ENCODE measurements around the gene C6orf52. TPM values are rescaled to one million over a fixed set of nuclear protein-coding genes. Genes with fewer than 3 reads are reported as not detected.

The C6orf52 gene
- total RNA-seq, 1 donor from 2014 or later: 3.1 TPM

DNA sequence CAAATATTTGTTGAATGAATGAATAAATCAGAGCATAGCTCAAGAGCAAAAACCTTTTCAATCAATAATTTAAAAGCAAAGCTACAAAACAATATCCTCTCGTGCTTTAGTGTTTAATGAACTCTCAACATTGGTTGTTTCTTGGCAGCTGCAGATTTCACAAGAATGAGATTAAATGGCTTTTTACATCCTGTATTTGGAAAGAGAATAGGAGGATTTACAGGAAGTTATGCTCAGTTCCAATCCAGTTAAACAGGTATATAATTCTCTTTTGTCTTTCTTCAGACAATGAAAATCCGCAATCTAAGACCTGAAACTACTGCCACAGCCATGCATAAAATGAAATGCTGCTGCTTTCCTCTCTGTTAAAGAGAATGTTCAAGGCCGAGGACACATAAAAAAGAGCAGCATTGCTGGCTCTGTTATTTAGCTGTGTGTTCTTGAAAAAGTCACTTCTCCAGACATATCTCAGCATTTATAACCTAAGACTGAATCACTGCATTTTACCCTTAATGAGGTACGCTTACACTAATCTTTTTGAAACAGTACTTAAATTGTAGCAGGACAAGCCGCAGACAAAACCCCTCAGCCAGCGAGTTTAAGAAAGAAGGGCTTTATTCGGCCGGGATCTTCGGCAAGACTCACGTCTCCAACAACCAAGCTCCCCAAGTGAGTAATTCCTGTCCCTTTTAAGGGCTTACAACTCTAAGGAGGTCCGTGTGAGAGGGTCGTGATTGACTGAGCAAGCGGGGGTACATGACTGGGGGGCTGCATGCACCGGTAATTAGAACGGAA lies 3.6 kb downstream of the C6orf52 start:
- Histone ChIP-seq H3K4me3 (ENCODE audit: low read depth, low read length) (no peak overlapping the region), H3K27me3 (ENCODE audit: control insufficient read depth, insufficient read depth, low read length) (no peaks in the 10 kb centered on the region), H3K36me3 (ENCODE audit: control insufficient read depth, insufficient read depth, low read length) (no peaks in the 10 kb centered on the region)
- DNase-seq (ENCODE audit: low read depth): no peak
- no peak for TF ChIP-seq CTCF (IDR thresholded peaks at IDR 0.05; ENCODE audit: insufficient read depth, low read length, poor library complexity, severe bottlenecking)

DNA sequence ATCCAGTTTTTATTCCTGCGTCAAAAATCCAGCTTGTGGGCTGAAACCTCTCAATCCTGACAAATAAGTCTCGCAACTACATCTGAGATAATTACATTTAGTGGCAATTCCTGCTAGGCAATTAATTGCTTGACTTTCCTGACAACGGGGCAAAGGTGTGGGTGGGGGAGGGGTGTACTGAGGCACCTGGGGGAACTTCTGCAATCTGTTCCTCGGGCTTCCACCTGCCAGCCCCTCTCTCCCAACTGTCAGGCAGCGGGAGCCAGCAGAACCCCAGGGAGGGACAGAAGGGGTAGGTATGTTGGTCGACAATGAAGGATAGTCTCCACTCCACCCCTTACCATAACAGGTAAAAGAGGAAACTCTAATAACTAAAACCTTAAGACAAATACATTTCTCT lies 6.8 kb downstream of the C6orf52 start:
- H3K27me3 ChIP-seq (ENCODE audit: control insufficient read depth, insufficient read depth, low read length): no peaks in the 10 kb centered on the region
- H3K36me3 ChIP-seq (ENCODE audit: control insufficient read depth, insufficient read depth, low read length): no peaks in the 10 kb centered on the region
- TF ChIP-seq CTCF (IDR thresholded peaks at IDR 0.05; ENCODE audit: insufficient read depth, low read length, poor library complexity, severe bottlenecking): no peak
- no peak for DNase-seq (ENCODE audit: low read depth)
- H3K4me3 ChIP-seq (ENCODE audit: low read depth, low read length): no peak overlapping the region

- TF ChIP-seq CTCF (IDR thresholded peaks at IDR 0.05; ENCODE audit: insufficient read depth, low read length, poor library complexity, severe bottlenecking): no peak
- no peak overlapping the region for H3K4me3 ChIP-seq (ENCODE audit: low read depth, low read length)
- H3K27me3 ChIP-seq (ENCODE audit: control insufficient read depth, insufficient read depth, low read length): no peaks in the 10 kb centered on the region
- H3K36me3 ChIP-seq (ENCODE audit: control insufficient read depth, insufficient read depth, low read length): no peaks in the 10 kb centered on the region
- no peak for DNase-seq (ENCODE audit: low read depth)
Observed at GRCh38 chr6:10686901-10687300, 7.5 kb downstream of the C6orf52 start.

- DNase-seq (ENCODE audit: low read depth): no peak
- no peaks in the 10 kb centered on the region for H3K27me3 ChIP-seq (ENCODE audit: control insufficient read depth, insufficient read depth, low read length)
- no peaks in the 10 kb centered on the region for H3K36me3 ChIP-seq (ENCODE audit: control insufficient read depth, insufficient read depth, low read length)
- no peak for TF ChIP-seq CTCF (IDR thresholded peaks at IDR 0.05; ENCODE audit: insufficient read depth, low read length, poor library complexity, severe bottlenecking)
- H3K4me3 ChIP-seq (ENCODE audit: low read depth, low read length): no peak overlapping the region
Observed at GRCh38 chr6:10685092-10685915, 9.1 kb downstream of the C6orf52 start.

DNA sequence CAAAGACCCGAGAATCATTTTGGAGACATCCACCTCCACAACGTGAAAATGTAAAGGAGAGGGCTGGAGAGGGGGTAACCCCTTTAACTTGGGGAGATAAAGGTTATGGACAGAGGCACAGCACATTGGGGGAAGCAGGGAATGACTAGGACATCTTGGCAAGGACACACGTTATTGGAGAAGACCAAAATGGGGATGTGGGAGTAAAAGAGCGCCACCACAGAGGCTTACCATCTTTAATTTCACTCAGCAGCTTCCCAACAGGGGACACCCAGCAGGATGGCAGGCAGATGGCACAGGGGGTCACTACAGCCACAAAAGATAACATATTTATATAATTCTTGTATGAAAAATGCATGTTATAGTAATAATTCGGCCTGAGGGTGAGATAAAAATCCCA lies 9.8 kb downstream of the C6orf52 start:
- TF ChIP-seq CTCF (IDR thresholded peaks at IDR 0.05; ENCODE audit: insufficient read depth, low read length, poor library complexity, severe bottlenecking): no peak
- Histone ChIP-seq H3K4me3 (ENCODE audit: low read depth, low read length) (no peak overlapping the region), H3K27me3 (ENCODE audit: control insufficient read depth, insufficient read depth, low read length) (no peaks in the 10 kb centered on the region), H3K36me3 (ENCODE audit: control insufficient read depth, insufficient read depth, low read length) (no peaks in the 10 kb centered on the region)
- no peak for DNase-seq (ENCODE audit: low read depth)
